SK-N-SH (cell line): ENCODE measurements around the gene SUN5. TPM values are rescaled to one million over a fixed set of nuclear protein-coding genes. Genes with fewer than 3 reads are reported as not detected.

Experiments used
- CTCF ChIA-PET: fragments of 300-600, 350-600 bp; formaldehyde crosslinking; extraction: SDS; loops from one replicate; lab custom pipeline; 2021; lab: Yijun Ruan, JAX
- POLR2A ChIA-PET: fragments of 350-600 bp; sonication (Branson Sonifier 250); formaldehyde crosslinking; extraction: SDS; loops from one replicate; lab custom pipeline; 2020; ENCODE audit warnings: antibody characterized with exemption, inconsistent platforms; lab: Yijun Ruan, JAX
- DNase-seq: peaks from one replicate; pipeline ENCODE4 v3.0.0; 2012
- H2AFZ ChIP-seq: fragments of 200-600 bp; sonication (generic); 2 replicates; pipeline ENCODE4 v1.8.1; 2016; ENCODE audit warnings: antibody characterized with exemption, mild to moderate bottlenecking, low read depth
- H3F3A ChIP-seq: fragments of 200-600 bp; sonication (generic); replicated peaks from 2 replicates; pipeline ENCODE3; 2016; ENCODE audit warnings: antibody characterized with exemption, mild to moderate bottlenecking; ENCODE audit not compliant: insufficient read depth
- H3K27ac ChIP-seq, 2 experiments: fragments of 200-500 bp in 1 of 2; fragments of 200-600 bp in 1 of 2; sonication (Bioruptor generic) in 1 of 2; sonication (generic), shearing (Covaris generic) in 1 of 2; 2 replicates each; pipeline versions ENCODE4 v1.5.1 to v1.6.1; 2014 to 2016; ENCODE audit warnings: low read depth in 2 of 2, inconsistent platforms in 1 of 2, low read length in 1 of 2, mild to moderate bottlenecking in 1 of 2, mixed read lengths in 1 of 2
- H3K27me3 ChIP-seq: fragments of 200-600 bp; sonication (generic), shearing (Covaris generic); 2 replicates; pipeline ENCODE4 v1.6.1; 2016; ENCODE audit warnings: mixed run types; ENCODE audit not compliant: insufficient read depth
- H3K36me3 ChIP-seq, 2 experiments: fragments of 200-500 bp in 1 of 2; fragments of 200-600 bp in 1 of 2; sonication (Bioruptor generic) in 1 of 2; sonication (generic) in 1 of 2; replicated peaks in 1 of 2; 2 replicates each; pipeline versions ENCODE3 to v1.5.1; 2014 to 2016; ENCODE audit warnings: low read length in 1 of 2, mild to moderate bottlenecking in 1 of 2; ENCODE audit not compliant: insufficient read depth in 2 of 2, control insufficient read depth in 1 of 2
- H3K4me1 ChIP-seq, 2 experiments: fragments of 200-500 bp in 1 of 2; fragments of 200-600 bp in 1 of 2; sonication (Bioruptor generic) in 1 of 2; sonication (generic), shearing (Covaris generic) in 1 of 2; 2 replicates each; pipeline versions ENCODE4 v1.5.1 to v1.6.1; 2014 to 2016; ENCODE audit warnings: low read depth in 1 of 2, low read length in 1 of 2, mixed run types in 1 of 2; ENCODE audit not compliant: insufficient read depth in 2 of 2, control insufficient read depth in 1 of 2
- H3K4me2 ChIP-seq: fragments of 200-600 bp; sonication (generic), shearing (Covaris generic); 2 replicates; pipeline ENCODE4 v1.6.1; 2017; ENCODE audit warnings: mixed run types
- H3K4me3 ChIP-seq, 2 experiments: fragments of 200-500 bp in 1 of 2; fragments of 200-600 bp in 1 of 2; sonication (Bioruptor generic) in 1 of 2; sonication (generic), shearing (Covaris generic) in 1 of 2; 2 replicates each; pipeline versions ENCODE4 v1.5.1 to v1.8.1; 2014 to 2016; ENCODE audit warnings: low read depth in 2 of 2, inconsistent platforms in 1 of 2, low read length in 1 of 2, mild to moderate bottlenecking in 1 of 2, mixed read lengths in 1 of 2, moderate library complexity in 1 of 2
- H3K79me2 ChIP-seq: fragments of 200-600 bp; sonication (generic); 2 replicates; pipeline ENCODE4 v1.8.1; 2017; ENCODE audit warnings: mild to moderate bottlenecking; ENCODE audit not compliant: insufficient read depth
- H3K9ac ChIP-seq: fragments of 200-600 bp; sonication (generic); 2 replicates; pipeline ENCODE4 v1.6.1; 2017; ENCODE audit warnings: mixed run types
- H3K9me2 ChIP-seq: fragments of 200-600 bp; sonication (generic); 2 replicates; pipeline ENCODE4 v1.6.1; 2017; ENCODE audit warnings: mixed run types
- H3K9me3 ChIP-seq: fragments of 200-600 bp; sonication (generic); 2 replicates; pipeline ENCODE4 v1.6.1; 2017; ENCODE audit warnings: mixed run types, mild to moderate bottlenecking, moderate library complexity
- H4K20me1 ChIP-seq: fragments of 200-600 bp; sonication (generic); 2 replicates; pipeline ENCODE4 v1.6.1; 2017; ENCODE audit warnings: mild to moderate bottlenecking, mixed run types; ENCODE audit not compliant: insufficient read depth
- CTCF ChIP-seq: fragments of 200-600 bp; sonication (generic); IDR thresholded peaks from 2 replicates; pipeline ENCODE4 v1.6.1; 2017; ENCODE audit warnings: antibody characterized with exemption, mild to moderate bottlenecking, moderate library complexity
- FOSL2 ChIP-seq: IDR thresholded peaks from 2 replicates; pipeline ENCODE4 v1.4.0; 2012; ENCODE audit warnings: low read depth, mild to moderate bottlenecking, moderate library complexity, borderline replicate concordance
- FOXM1 ChIP-seq: IDR thresholded peaks from 2 replicates; pipeline ENCODE4 v1.4.0; 2012; ENCODE audit warnings: low read depth, mild to moderate bottlenecking
- GABPA ChIP-seq: IDR thresholded peaks from 2 replicates; pipeline ENCODE4 v1.4.0; 2012; ENCODE audit warnings: low read depth, mild to moderate bottlenecking
- GATA2 ChIP-seq: sonication (generic); formaldehyde crosslinking; IDR thresholded peaks from 2 replicates; pipeline ENCODE4 v1.5.0; 2020; ENCODE audit warnings: mild to moderate bottlenecking, missing genetic modification reagents
- JUND ChIP-seq: IDR thresholded peaks from 2 replicates; pipeline ENCODE4 v1.4.0; 2012
- MEF2A ChIP-seq: IDR thresholded peaks from 2 replicates; pipeline ENCODE4 v1.4.0; 2012; ENCODE audit warnings: low read depth, borderline replicate concordance
- MXI1 ChIP-seq: IDR thresholded peaks from 2 replicates; pipeline ENCODE4 v1.6.1; 2012; ENCODE audit warnings: mild to moderate bottlenecking, low read depth, low read length, improper control_type of control experiment
- NFIC ChIP-seq: IDR thresholded peaks from 2 replicates; pipeline ENCODE4 v1.4.0; 2012; ENCODE audit warnings: borderline replicate concordance
- NRF1 ChIP-seq: IDR thresholded peaks from 2 replicates; pipeline ENCODE4 v1.6.1; 2012; ENCODE audit warnings: low read depth, mild to moderate bottlenecking, low read length
- POLR2AphosphoS5 ChIP-seq: IDR thresholded peaks from 2 replicates; pipeline ENCODE4 v1.6.1; 2012; ENCODE audit warnings: low read depth, low read length
- RAD21 ChIP-seq: IDR thresholded peaks from 2 replicates; pipeline ENCODE4 v1.6.1; 2012; ENCODE audit warnings: mild to moderate bottlenecking, low read length
- REST ChIP-seq: IDR thresholded peaks from 2 replicates; pipeline ENCODE4 v1.6.1; 2012; ENCODE audit warnings: mild to moderate bottlenecking, low read depth, low read length, moderate library complexity
- RXRA ChIP-seq: IDR thresholded peaks from 2 replicates; pipeline ENCODE4 v1.4.0; 2012; ENCODE audit warnings: low read depth, mild to moderate bottlenecking, borderline replicate concordance
- SMC3 ChIP-seq: IDR thresholded peaks from 2 replicates; pipeline ENCODE4 v1.6.1; 2012; ENCODE audit warnings: low read depth, low read length, improper control_type of control experiment
- TCF12 ChIP-seq: IDR thresholded peaks from 2 replicates; pipeline ENCODE4 v1.4.0; 2012
- USF2 ChIP-seq: fragments of 150-350 bp; IDR thresholded peaks from 2 replicates; pipeline ENCODE4 v1.6.1; 2017; ENCODE audit warnings: antibody characterized with exemption, low read length, low read depth, borderline replicate concordance
- WGBS: methylation state at CpG from one replicate; pipeline ENCODE4 v1.1.6; 2017; ENCODE audit warnings: low lambda C conversion rate; 5-methylcytosine and 5-hydroxymethylcytosine counted together
- polyA plus RNA-seq, 3 experiments: library from polyadenylated mRNA; depleted of rRNA; stranded (reverse); fragments of >200 nt; gene quantifications; 2 replicates each; pipeline ENCODE4 v1.2.3, GENCODE V29; 2012

SUN5 gene
- polyA plus RNA-seq, 1 of the 3 experiments (the other 2 are of a cell fraction): not detected

GRCh38 chr20:33022694-33023438, 18.6 kb upstream of the SUN5 start:
- H3K36me3 ChIP-seq: no peaks in the 10 kb centered on the region
- no peak for DNase-seq
- H3K27me3 ChIP-seq: peaks cover 10% of the 10 kb centered on the region; the same call in 1 of the 2 replicates
- H3K9me2 ChIP-seq: no peaks in the 10 kb centered on the region
- WGBS: 0% methylated on average over 6 of the region's 7 CpGs
- no peak overlapping the region for H3K9ac ChIP-seq
- POLR2A ChIA-PET: no interaction called here
- no peak for TF ChIP-seq JUND
- TF ChIP-seq REST: no peak
- no peak for TF ChIP-seq GATA2 (CRISPR knock-in tag)
- TF ChIP-seq POLR2AphosphoS5: no peak
- no peak for TF ChIP-seq RAD21
- TF ChIP-seq FOXM1: no peak
- no peak for TF ChIP-seq TCF12
- no peaks in the 10 kb centered on the region for H3K9me3 ChIP-seq
- no peaks in the 10 kb centered on the region for H4K20me1 ChIP-seq
- no peak overlapping the region for H2AFZ ChIP-seq
- no peaks in the 10 kb centered on the region for H3K79me2 ChIP-seq
- H3K4me1 ChIP-seq: no peaks in the 10 kb centered on the region
- H3F3A ChIP-seq: no peaks in the 10 kb centered on the region
- H3K4me3 ChIP-seq: no peak overlapping the region
- no peak overlapping the region for H3K27ac ChIP-seq
- CTCF ChIA-PET: interaction anchor here (1.4 kb wide), 1 partner anchor 9 kb away, joined by 3 read pairs; no protein-coding TSS in a partner anchor
- no peak overlapping the region for H3K4me2 ChIP-seq

GRCh38 chr20:33022289-33022688, 18.1 kb upstream of the SUN5 start:
- Histone ChIP-seq H3K9ac (no peak overlapping the region), H2AFZ (no peak overlapping the region), H3F3A (no peaks in the 10 kb centered on the region), H3K9me2 (no peaks in the 10 kb centered on the region), H3K79me2 (no peaks in the 10 kb centered on the region), H3K27me3 (peaks cover 14% of the 10 kb centered on the region; the same call in 1 of the 2 replicates), H4K20me1 (no peaks in the 10 kb centered on the region), H3K9me3 (no peaks in the 10 kb centered on the region), H3K4me1 (no peaks in the 10 kb centered on the region), H3K4me3 (no peak overlapping the region), H3K4me2 (no peak overlapping the region), H3K36me3 (no peaks in the 10 kb centered on the region), H3K27ac (no peak overlapping the region)
- WGBS: 17% methylated on average over 2 of the region's 4 CpGs
- no peak for TF ChIP-seq TCF12
- no peak for TF ChIP-seq POLR2AphosphoS5
- ChIA-PET POLR2A (no interaction called here), CTCF (no interaction called here)
- DNase-seq: no peak

GRCh38 chr20:33021879-33022278, 17.6 kb upstream of the SUN5 start:
- POLR2A ChIA-PET: no interaction called here
- peaks cover 18% of the 10 kb centered on the region for H3K27me3 ChIP-seq
- no peak overlapping the region for H2AFZ ChIP-seq
- no peak overlapping the region for H3K9ac ChIP-seq
- no peaks in the 10 kb centered on the region for H3K9me2 ChIP-seq
- H3K4me1 ChIP-seq: no peaks in the 10 kb centered on the region
- 0% methylated on average over 3 of the region's 3 CpGs for WGBS
- H3K4me2 ChIP-seq: no peak overlapping the region
- H3K27ac ChIP-seq: no peak overlapping the region
- H3F3A ChIP-seq: no peaks in the 10 kb centered on the region
- CTCF ChIA-PET: no interaction called here
- no peaks in the 10 kb centered on the region for H3K9me3 ChIP-seq
- H3K36me3 ChIP-seq: no peaks in the 10 kb centered on the region
- H4K20me1 ChIP-seq: no peaks in the 10 kb centered on the region
- H3K4me3 ChIP-seq: no peak overlapping the region
- no peak for DNase-seq
- H3K79me2 ChIP-seq: no peaks in the 10 kb centered on the region
- no peak for TF ChIP-seq GABPA
- no peak for TF ChIP-seq FOSL2
- TF ChIP-seq MXI1: no peak
- TF ChIP-seq USF2: no peak
- TF ChIP-seq SMC3: no peak
- no peak for TF ChIP-seq NFIC
- no peak for TF ChIP-seq MEF2A
- TF ChIP-seq NRF1: no peak
- TF ChIP-seq CTCF: no peak
- no peak for TF ChIP-seq RXRA
